MV-4-11 (cell line): ENCODE measurements around the gene NECTIN1.
"Not testable (repeated sequence)": the region's sequence is repeated elsewhere in the genome, so short reads cannot be mapped to it uniquely, and the experiment has no call there.

Experiments
- DNase-seq: peaks from one replicate; lab custom pipeline; 2025; lab: John Stamatoyannopoulos, UW

NECTIN1 gene

GRCh38 chr11:119616586-119617339 lies 112.2 kb downstream of the NECTIN1 start:
- DNase-seq: no peak

- DNase-seq: no peak
Observed at GRCh38 chr11:119615882-119616196, 113.2 kb downstream of the NECTIN1 start.

- DNase-seq: peak; percentile 78
Observed at GRCh38 chr11:119615003-119615881, 113.8 kb downstream of the NECTIN1 start.

GRCh38 chr11:119614222-119615002 lies 114.6 kb downstream of the NECTIN1 start:
- no peak for DNase-seq

GRCh38 chr11:119612814-119613213 lies 116.2 kb downstream of the NECTIN1 start:
- no peak for DNase-seq

GRCh38 chr11:119610836-119611426 lies 118.1 kb downstream of the NECTIN1 start:
- no peak for DNase-seq

GRCh38 chr11:119608781-119609180 lies 120.2 kb downstream of the NECTIN1 start:
- no peak for DNase-seq

GRCh38 chr11:119608201-119608600 lies 120.8 kb downstream of the NECTIN1 start:
- no peak for DNase-seq

- no peak for DNase-seq
Observed at GRCh38 chr11:119607726-119608125, 121.3 kb downstream of the NECTIN1 start.

GRCh38 chr11:119605137-119605665 lies 123.8 kb downstream of the NECTIN1 start:
- no peak for DNase-seq

- no peak for DNase-seq
Observed at GRCh38 chr11:119602745-119603373, 126.1 kb downstream of the NECTIN1 start.

- peak; percentile 20 for DNase-seq
Observed at GRCh38 chr11:119599864-119600541, 129.0 kb downstream of the NECTIN1 start.

GRCh38 chr11:119595941-119596340 lies 133.1 kb downstream of the NECTIN1 start:
- not testable (repeated sequence) for DNase-seq

- DNase-seq: peak; percentile 71
Observed at GRCh38 chr11:119594639-119595249, 134.3 kb downstream of the NECTIN1 start.

- DNase-seq: no peak
Observed at GRCh38 chr11:119593346-119593745, 135.7 kb downstream of the NECTIN1 start.

GRCh38 chr11:119592642-119593041 lies 136.4 kb downstream of the NECTIN1 start:
- DNase-seq: no peak

- DNase-seq: no peak
Observed at GRCh38 chr11:119591836-119592310, 137.1 kb downstream of the NECTIN1 start.

GRCh38 chr11:119590651-119591351 lies 138.2 kb downstream of the NECTIN1 start:
- no peak for DNase-seq

- DNase-seq: no peak
Observed at GRCh38 chr11:119589001-119589400, 140.0 kb downstream of the NECTIN1 start.
